Nucleus accumbens (tissue), 56 donors: ENCODE results near the gene PNLIPRP2.

Source experiments
- DNase-seq, 56 donors: peaks; one replicate each; lab custom pipeline; 2025; lab: John Stamatoyannopoulos, UW

The PNLIPRP2 gene

DNA sequence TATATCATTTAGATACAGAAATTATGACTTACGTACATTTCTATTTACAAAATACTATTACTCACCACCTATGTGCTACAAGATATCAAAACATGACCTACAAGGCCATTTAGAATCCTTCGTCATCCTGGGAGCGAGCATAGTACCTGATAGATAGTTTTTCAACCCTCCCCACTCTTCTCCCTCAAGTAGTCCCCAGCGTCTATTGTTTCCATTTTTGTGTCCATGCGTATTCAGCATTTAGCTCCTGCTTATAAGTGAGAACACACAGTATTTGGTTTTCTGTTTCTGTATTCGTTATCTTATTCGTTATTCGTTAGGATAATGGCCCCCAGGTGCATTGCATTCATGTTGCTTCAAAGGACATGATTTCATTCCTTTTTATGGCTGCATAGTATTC lies 28.1 kb downstream of the PNLIPRP2 start:
- no peak for DNase-seq

- DNase-seq, result no peak
Measured at GRCh38 chr10:116653885-116654284, 33.1 kb downstream of the PNLIPRP2 start.

GRCh38 chr10:116654816-116655215 lies 34.1 kb downstream of the PNLIPRP2 start:
- no peak for DNase-seq

- DNase-seq, result no peak
Measured at GRCh38 chr10:116655568-116655967, 34.8 kb downstream of the PNLIPRP2 start.

DNA sequence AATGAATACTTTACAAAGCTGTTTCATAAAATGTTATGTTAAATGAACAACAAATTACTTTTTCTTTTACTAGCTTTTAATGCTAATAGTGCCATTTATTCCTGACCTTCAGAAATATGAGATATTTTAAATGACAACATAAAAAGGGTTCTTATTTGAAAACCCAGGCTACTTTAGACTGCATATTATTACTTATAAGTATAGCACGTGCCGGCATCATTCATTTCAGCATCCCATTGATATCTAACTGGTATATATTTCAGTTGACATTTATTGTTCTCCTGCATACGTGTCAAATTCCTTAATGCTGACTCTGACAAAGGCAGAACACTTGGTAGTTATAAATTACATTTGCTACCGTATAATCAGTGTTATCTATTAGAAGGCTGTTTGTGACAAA lies 35.3 kb downstream of the PNLIPRP2 start:
- DNase-seq, result no peak

- DNase-seq, result no peak
Measured at GRCh38 chr10:116657863-116658551, 37.3 kb downstream of the PNLIPRP2 start.

DNA sequence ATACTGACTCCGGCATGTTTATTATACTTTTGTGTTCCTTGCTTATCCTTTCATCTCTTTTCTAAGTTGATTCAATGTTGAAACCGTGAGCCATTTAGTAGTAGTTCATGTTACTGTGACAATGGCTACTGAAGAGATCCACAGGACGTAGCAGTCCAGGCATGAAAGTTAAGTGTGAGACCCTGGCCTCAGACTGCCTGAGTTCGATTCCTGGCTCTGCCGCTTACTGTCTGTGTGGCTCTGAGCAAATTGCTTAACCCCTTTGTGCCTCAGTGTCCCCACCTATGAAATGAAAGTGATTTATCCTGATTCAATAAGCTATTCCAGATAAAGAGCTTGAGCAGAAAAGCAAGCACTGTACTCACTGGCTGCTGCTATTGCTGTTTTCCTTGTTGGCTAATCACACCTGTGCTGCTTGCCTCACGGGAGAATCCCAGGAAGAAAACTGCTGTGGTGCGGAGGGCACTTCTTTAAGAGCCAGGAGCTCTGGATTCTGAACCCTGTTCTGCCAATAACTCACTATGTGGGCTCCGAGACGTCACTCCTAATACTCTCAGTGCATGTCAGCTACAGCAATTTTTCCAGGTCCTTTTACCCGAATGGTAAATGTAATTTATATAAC lies 38.4 kb downstream of the PNLIPRP2 start:
- no peak for DNase-seq

- no peak for DNase-seq
Measured at GRCh38 chr10:116660860-116661259, 40.1 kb downstream of the PNLIPRP2 start.

- no peak for DNase-seq
Measured at GRCh38 chr10:116663342-116663741, 42.6 kb downstream of the PNLIPRP2 start.

- DNase-seq, result no peak
Measured at GRCh38 chr10:116664631-116665030, 43.9 kb downstream of the PNLIPRP2 start.

DNA sequence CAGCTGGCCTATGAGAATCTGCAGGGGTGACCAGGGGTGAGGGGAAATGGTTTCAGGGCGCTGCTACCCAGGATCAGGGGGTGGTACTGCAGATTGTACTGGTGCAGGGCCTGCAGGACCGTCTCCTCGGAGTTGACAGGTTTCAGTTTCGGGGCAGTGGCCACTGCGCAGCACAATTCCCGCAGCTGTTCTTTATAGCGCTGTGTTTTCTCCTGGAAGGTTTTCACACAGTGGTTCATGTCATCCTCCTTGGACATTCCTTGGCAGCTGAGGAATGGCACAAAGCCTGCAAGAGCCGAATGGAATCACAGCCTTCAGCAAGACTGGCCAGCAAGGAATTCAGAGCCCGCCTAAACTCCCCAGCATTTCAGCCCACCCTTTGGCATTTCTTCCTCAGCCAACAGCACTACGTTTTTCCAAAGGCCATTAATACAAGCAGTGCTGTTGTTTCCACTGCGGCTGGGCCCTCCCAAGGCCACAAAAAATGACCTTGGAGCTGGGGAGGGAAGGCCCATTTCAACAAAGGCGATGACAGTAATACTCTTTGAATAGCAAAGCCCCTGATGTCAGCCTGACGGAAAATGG lies 44.9 kb downstream of the PNLIPRP2 start:
- DNase-seq, result peak in 3 of 56 donors; percentile 14 to 39 (median 30)

DNA sequence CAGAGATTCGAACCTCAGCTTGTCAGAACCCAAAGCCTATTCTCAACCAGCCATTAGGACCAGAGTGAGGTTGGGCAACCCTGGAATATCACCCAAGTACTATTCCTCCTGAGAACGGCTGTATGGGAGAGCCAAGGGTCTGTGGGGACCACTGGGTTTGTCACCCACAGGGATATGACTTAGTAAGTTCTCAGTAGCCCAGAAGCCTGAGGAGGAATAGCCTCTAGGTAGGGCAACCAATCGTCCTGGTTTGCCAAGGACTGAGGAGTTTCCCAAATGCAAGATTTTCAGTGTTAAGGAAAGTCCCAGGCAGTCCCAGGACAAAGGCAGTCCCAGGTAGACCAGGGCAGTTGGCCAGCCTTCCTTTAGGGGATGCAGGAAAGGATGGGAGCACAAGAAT lies 46.7 kb downstream of the PNLIPRP2 start:
- DNase-seq, result no peak

GRCh38 chr10:116668018-116668417 lies 47.3 kb downstream of the PNLIPRP2 start:
- no peak for DNase-seq

- DNase-seq, result no peak
Measured at GRCh38 chr10:116668446-116668845, 47.7 kb downstream of the PNLIPRP2 start.

DNA sequence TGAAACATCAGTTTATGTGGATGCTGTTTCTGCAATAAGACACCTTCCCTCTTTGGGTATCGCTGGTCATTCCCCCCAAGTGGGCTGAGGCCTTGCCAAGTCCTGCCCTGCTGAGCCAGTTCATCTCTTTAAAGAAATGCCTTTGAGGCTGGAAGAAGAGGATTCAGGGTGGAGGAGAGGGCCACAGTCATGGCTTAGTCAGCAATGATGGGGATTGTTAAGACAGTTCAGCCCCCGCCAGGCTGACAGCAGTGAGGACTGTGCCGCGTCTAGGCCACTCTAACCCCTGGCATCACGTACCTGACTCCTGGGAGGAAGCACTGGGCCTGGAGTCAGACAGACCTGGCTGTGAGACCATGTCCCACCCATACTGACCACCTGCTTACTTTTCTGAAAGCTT lies 48.3 kb downstream of the PNLIPRP2 start:
- no peak for DNase-seq

DNA sequence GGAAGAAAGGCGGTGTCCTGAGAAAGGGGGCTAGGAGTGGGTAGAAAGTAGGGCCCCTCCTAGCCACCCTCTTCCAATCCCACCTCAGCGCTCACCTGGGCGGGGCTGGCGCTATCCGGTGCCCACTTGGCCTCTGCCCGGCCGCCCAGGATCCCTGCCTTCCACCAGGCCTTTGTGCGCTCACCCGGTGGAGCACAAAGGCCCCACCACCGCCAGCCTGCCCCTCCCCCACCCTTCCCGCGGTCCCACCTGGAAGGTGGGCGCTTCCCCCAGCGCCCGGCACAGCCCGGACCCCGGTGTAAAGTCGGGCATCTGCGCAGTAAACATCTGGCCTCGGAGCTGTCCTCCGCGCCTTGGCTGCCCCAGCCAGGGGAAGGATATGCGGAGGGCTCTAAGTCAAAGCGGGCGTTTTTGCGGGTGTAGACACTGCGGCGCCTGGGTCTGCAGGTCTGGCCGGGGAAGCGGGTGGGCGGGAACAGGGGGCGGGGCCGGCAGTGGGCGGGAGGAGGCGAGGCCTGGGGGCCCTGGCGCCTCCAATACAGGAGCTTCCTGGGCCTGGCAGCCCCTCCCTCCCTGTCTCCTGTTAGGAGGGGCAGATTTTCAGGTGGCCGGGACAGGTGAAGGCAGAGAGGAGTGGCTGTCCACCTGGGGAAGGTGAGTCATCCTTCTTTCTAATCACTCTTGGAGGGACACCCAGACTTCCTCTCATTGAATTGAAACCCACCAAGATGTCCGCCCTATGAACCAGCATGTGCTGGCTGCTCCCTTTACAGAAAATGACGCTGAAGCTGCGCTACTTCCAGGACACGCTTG lies 49.3 kb downstream of the PNLIPRP2 start:
- DNase-seq, result peak in 5 of 56 donors; percentile 11 to 55 (median 20)

- no peak for DNase-seq
Measured at GRCh38 chr10:116670706-116671105, 50.0 kb downstream of the PNLIPRP2 start.

- no peak for DNase-seq
Measured at GRCh38 chr10:116671274-116671926, 50.6 kb downstream of the PNLIPRP2 start.

DNA sequence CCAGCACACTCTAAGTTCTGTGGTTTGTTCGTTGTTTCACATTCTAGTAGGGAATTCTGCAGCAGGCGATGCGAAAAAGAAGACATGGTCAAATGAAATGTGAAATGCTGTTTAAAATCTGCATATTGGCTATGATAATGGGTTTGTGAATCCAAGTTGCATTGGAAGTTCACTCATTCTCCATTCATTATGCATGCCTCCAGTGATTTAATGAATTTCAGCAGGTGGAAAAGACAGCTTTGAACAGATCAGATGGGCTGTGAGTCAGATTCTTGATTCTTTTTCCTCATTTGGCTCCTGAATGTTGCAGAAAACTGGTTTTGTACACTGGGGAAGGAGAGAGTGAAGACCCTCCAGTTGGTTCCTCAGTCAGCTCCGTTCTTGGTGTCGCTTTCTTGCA lies 52.1 kb downstream of the PNLIPRP2 start:
- DNase-seq, result no peak

- DNase-seq, result no peak
Measured at GRCh38 chr10:116673866-116674265, 53.1 kb downstream of the PNLIPRP2 start.
